ENCODE measurements around the gene LYRM4.

The LYRM4 gene

GRCh38 chr6:5208471-5208971 lies 52.2 kb downstream of the LYRM4 start:
- Histone ChIP-seq H3K4me2 (ENCODE audit: low read length) (peak overlapping the region; percentile 57), H3K4me3 (ENCODE audit: low read depth, low read length, poor library complexity, severe bottlenecking) (no peak overlapping the region), H4K20me1 (ENCODE audit: insufficient read depth, low read length) (no peaks in the 10 kb centered on the region), H3K27me3 (ENCODE audit: insufficient read depth, low read length) (no peaks in the 10 kb centered on the region), H2AFZ (ENCODE audit: low read length) (no peak overlapping the region), H3K36me3 (ENCODE audit: insufficient read depth, low read length) (peaks cover 5% of the 10 kb centered on the region; the same call in 1 of the 2 replicates), H3K27ac (ENCODE audit: low read depth, low read length, poor library complexity, severe bottlenecking) (peak overlapping the region; percentile 82), H3K9me2 (ENCODE audit: low read depth, low read length) (no peaks in the 10 kb centered on the region), H3K79me2 (ENCODE audit: insufficient read depth, low read length) (no peaks in the 10 kb centered on the region), H3F3A (ENCODE audit: insufficient read depth, low read length) (no peaks in the 10 kb centered on the region), H3K4me1 (ENCODE audit: insufficient read depth, low read length, severe bottlenecking) (peaks cover 42% of the 10 kb centered on the region), H3K9me3 (ENCODE audit: low read length) (no peaks in the 10 kb centered on the region), H3K9ac (ENCODE audit: low read length) (no peak overlapping the region; the same call in 1 of the 2 replicates)
- TF ChIP-seq CTCF (IDR thresholded peaks at IDR 0.05; ENCODE audit: low read length) = no peak
- no peak for TF ChIP-seq EZH2 (IDR thresholded peaks at IDR 0.05; ENCODE audit: borderline replicate concordance, low read length)

GRCh38 chr6:5208057-5208456 lies 52.7 kb downstream of the LYRM4 start:
- H4K20me1 ChIP-seq (ENCODE audit: insufficient read depth, low read length) = no peaks in the 10 kb centered on the region
- H3K9me3 ChIP-seq (ENCODE audit: low read length) = no peaks in the 10 kb centered on the region
- no peaks in the 10 kb centered on the region for H3K27me3 ChIP-seq (ENCODE audit: insufficient read depth, low read length)
- TF ChIP-seq CTCF (IDR thresholded peaks at IDR 0.05; ENCODE audit: low read length) (no peak), EZH2 (IDR thresholded peaks at IDR 0.05; ENCODE audit: borderline replicate concordance, low read length) (no peak)
- H2AFZ ChIP-seq (ENCODE audit: low read length) = no peak overlapping the region
- H3K4me3 ChIP-seq (ENCODE audit: low read depth, low read length, poor library complexity, severe bottlenecking) = peak overlapping the region; percentile 18
- H3K4me1 ChIP-seq (ENCODE audit: insufficient read depth, low read length, severe bottlenecking) = peaks cover 42% of the 10 kb centered on the region
- no peaks in the 10 kb centered on the region for H3K9me2 ChIP-seq (ENCODE audit: low read depth, low read length)
- no peaks in the 10 kb centered on the region for H3F3A ChIP-seq (ENCODE audit: insufficient read depth, low read length)
- peak overlapping the region; percentile 31; the same call in 1 of the 2 replicates for H3K9ac ChIP-seq (ENCODE audit: low read length)
- H3K36me3 ChIP-seq (ENCODE audit: insufficient read depth, low read length) = peaks cover under 1% of the 10 kb centered on the region; the same call in 1 of the 2 replicates
- no peaks in the 10 kb centered on the region for H3K79me2 ChIP-seq (ENCODE audit: insufficient read depth, low read length)
- H3K27ac ChIP-seq (ENCODE audit: low read depth, low read length, poor library complexity, severe bottlenecking) = peak overlapping the region; percentile 82
- H3K4me2 ChIP-seq (ENCODE audit: low read length) = peak overlapping the region; percentile 57

GRCh38 chr6:5206920-5207561 lies 53.7 kb downstream of the LYRM4 start:
- TF ChIP-seq CTCF (IDR thresholded peaks at IDR 0.05; ENCODE audit: low read length) (no peak), EZH2 (IDR thresholded peaks at IDR 0.05; ENCODE audit: borderline replicate concordance, low read length) (no peak)
- Histone ChIP-seq H3K4me3 (ENCODE audit: low read depth, low read length, poor library complexity, severe bottlenecking) (no peak overlapping the region), H3K27me3 (ENCODE audit: insufficient read depth, low read length) (no peaks in the 10 kb centered on the region), H3K4me2 (ENCODE audit: low read length) (peak overlapping the region; percentile 57; the same call in 1 of the 2 replicates), H3K9me2 (ENCODE audit: low read depth, low read length) (no peaks in the 10 kb centered on the region), H3K9me3 (ENCODE audit: low read length) (no peaks in the 10 kb centered on the region), H3K4me1 (ENCODE audit: insufficient read depth, low read length, severe bottlenecking) (peaks cover 38% of the 10 kb centered on the region), H2AFZ (ENCODE audit: low read length) (no peak overlapping the region), H4K20me1 (ENCODE audit: insufficient read depth, low read length) (no peaks in the 10 kb centered on the region), H3K9ac (ENCODE audit: low read length) (peak overlapping the region; percentile 31; the same call in 1 of the 2 replicates), H3K36me3 (ENCODE audit: insufficient read depth, low read length) (no peaks in the 10 kb centered on the region), H3K79me2 (ENCODE audit: insufficient read depth, low read length) (no peaks in the 10 kb centered on the region), H3K27ac (ENCODE audit: low read depth, low read length, poor library complexity, severe bottlenecking) (peak overlapping the region; percentile 82), H3F3A (ENCODE audit: insufficient read depth, low read length) (no peaks in the 10 kb centered on the region)

Data from OCI-LY1 (cell line).